GM12872 (cell line): Measurements from ENCODE around the gene USO1.

Experiments used
- TF ChIP-seq, protein P1 (sequence below): IDR thresholded peaks from 3 replicates; pipeline ENCODE4 v1.5.1; 2011; ENCODE audit warnings: low read depth, mild to moderate bottlenecking, low read length, moderate library complexity; ENCODE audit not compliant: insufficient read depth

USO1 gene

DNA sequence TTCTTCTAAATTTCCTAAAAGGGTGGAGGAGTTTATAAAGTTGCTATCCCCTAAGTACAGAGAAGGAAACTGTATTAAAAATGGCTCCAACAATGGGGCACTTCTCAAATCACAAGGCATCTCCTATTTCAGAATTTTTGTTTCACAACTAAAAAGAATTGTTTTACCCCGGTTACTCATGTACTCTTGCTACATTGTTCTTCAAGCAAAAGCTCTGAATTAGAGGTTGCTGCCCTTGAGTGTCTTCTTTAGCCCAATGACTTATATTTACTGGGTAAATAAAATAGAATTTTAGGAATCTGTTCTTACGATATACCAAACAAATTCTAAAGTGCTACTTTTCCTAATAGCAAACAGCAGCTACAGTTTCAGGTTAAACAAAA lies 110.4 kb downstream of the USO1 start:
- TF ChIP-seq, protein P1, sequence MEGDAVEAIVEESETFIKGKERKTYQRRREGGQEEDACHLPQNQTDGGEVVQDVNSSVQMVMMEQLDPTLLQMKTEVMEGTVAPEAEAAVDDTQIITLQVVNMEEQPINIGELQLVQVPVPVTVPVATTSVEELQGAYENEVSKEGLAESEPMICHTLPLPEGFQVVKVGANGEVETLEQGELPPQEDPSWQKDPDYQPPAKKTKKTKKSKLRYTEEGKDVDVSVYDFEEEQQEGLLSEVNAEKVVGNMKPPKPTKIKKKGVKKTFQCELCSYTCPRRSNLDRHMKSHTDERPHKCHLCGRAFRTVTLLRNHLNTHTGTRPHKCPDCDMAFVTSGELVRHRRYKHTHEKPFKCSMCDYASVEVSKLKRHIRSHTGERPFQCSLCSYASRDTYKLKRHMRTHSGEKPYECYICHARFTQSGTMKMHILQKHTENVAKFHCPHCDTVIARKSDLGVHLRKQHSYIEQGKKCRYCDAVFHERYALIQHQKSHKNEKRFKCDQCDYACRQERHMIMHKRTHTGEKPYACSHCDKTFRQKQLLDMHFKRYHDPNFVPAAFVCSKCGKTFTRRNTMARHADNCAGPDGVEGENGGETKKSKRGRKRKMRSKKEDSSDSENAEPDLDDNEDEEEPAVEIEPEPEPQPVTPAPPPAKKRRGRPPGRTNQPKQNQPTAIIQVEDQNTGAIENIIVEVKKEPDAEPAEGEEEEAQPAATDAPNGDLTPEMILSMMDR, result no peak

DNA sequence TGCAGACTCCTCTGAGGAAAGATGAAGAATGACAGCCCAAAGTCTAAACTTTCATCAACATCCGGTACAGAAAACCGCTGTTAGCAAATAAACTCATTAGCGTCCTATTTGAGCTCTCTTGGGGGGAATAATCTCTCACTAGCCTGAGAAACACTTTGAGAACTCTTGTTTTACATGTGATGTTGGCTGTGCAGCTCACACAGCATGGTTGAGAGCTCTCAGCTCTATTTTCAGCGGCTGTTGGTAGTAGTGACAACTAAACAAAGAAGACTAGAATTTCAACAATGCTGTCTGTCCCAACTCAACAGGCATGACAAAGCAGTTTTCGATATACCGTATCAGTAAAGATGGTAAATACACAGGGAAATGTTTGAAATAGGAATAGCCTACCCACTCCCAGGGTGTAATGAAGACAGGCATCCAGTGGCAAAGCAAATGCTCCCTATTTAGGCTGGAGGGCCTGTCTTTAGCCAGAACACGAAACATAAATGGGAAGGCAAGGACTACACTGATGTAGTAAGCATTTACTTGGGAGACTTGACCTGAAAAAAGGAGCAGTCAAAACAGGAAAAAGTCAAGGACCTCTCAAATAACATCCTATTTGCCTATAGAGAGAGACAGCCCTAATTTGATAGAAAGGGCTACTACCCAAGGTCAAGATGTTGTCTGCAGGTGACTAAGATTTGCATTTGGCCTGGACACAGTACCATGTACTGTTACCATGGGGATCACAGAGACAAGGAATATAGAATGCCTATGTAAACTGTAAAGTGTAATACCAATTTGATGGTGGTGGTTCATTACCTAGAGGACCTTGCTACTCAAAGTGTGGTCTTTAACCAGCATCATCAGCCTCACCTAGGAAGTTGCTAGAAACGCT lies 117.5 kb downstream of the USO1 start:
- TF ChIP-seq, protein P1, result no peak

DNA sequence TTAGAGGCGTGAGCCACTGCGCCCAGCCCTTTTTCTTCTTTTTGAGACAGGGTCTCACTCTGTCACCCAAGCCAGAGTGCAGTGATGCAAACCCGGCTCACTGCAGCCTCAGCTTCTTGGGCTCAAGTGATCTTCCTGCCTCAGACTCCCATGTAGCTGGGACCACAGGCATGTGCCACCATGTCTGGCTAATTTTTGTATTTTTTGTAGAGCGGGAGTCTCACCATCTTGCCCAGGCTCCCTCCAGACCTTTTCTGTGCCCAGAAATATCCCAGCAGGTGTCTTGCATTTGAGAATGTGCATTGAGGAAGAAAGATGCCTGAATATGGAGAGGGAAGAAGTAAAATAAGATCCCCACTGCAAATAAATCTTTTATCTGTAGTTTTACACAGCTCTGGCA lies 119.2 kb downstream of the USO1 start:
- TF ChIP-seq, protein P1, result no peak

DNA sequence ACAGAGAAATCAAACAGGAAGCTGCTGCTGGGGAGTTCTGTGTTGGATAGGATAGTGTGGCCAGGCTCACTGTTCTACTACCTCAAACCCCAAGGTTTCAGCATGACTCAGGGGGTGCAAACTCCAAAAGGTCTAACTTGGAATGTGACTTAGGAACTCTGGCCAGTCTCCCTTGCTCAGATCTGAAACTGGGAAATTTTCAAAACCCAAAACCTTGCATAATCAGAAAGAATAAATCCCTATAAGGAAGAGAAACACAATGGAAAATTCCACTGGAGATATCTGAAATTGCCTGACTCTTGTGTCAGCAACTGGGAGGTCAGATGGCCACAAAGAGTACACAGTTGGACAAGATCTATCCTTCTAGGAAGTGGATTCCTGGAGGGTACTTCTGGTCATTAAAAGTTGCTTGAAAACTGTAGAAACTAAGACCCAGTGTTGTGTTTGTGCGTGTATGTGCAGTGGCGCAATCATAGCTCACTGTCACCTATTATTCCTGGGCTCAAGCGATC lies 119.8 kb downstream of the USO1 start:
- TF ChIP-seq, protein P1, result no peak

DNA sequence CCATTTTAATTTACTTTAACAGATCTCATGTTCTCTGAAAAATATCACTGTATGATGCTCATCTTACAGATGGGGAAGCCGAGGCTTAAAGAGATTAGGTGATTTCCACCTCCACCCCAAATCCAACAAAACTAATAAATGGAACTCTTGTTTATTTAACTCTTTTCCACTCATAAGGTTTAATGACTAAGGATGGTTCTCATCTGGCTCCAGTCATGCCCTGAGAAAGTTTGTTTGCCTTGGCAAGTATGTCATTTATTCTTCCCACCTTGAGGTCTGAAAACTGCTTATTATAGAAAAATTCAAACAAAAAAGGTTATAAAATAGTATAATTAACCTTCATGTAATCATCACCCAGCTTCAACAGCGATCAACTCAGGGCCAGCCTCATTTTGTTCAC lies 121.6 kb downstream of the USO1 start:
- TF ChIP-seq, protein P1, result no peak

DNA sequence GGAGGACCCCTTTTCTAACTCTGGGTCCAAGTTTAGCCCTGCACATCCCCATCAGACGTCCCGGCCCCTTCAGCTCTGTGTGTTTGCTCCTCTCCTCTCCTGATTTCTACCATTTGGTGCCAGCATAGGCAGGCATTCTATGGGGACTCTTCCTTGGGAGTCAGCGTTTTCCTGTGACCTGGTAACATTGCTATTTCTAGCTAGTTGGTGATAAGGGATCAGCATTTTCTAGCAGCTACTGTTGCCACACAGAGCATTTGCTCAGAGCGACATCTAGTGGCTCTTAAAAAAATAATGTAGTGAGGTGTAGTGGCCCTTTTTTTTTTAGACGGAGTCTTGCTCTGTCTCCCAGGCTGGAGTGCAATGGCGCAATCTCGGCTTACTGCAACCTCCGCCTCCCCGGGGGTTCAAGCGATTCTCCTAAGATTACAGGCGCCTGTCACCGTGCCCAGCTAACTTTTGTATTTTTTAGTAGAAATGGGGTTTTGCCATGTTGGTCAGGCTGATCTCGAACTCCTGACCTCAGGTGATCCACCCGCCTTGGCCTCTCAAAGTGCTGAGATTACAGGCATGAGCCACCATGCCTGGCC lies 123.9 kb downstream of the USO1 start:
- TF ChIP-seq, protein P1, result peak; percentile 68

DNA sequence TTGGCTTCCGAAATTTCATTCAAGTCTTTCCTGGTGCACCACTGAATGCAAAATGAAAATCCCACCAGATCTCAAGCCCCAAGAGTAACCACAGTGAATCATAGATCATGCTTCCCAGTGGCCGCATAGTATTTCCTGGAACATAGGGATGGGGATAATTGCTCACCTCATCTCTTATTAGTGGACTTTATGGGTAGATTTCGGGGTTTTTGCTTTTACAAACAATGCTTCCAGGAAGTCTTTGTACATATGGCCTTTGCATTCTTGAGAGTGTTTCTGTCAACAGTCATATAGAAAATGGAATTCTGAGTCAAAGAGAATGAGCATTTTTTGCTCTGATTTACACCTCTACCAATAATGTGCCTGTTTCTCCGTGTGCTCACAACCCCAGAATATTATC lies 124.5 kb downstream of the USO1 start:
- TF ChIP-seq, protein P1, result no peak
